Natural killer cell (primary cell): Measurements from ENCODE around the gene OCEL1. TPM values are rescaled to one million over a fixed set of nuclear protein-coding genes. Genes with fewer than 3 reads are reported as not detected.

Source experiments
- ATAC-seq, 3 donors: fragments of 150-1000 bp in 2 of 3; fragments of 200-7000 bp in 1 of 3; cut with Tn5 transposase; 1 replicate in 1 of 3; 2 replicates in 2 of 3; pipeline ENCODE4 v1.10.0; 2021; ENCODE audit warnings: mild to moderate bottlenecking in 2 of 3, moderate library complexity in 2 of 3
- DNase-seq, 2 donors: peaks; one replicate each; pipeline versions ENCODE4 v3.0.0 to v3.0.0-alpha.2; 2013 to 2021; ENCODE audit warnings: mixed read lengths in 1 of 2
- H3K27ac ChIP-seq: one replicate; pipeline ENCODE4 v1.5.1; 2013; ENCODE audit warnings: mild to moderate bottlenecking, low read length
- H3K27me3 ChIP-seq: one replicate; pipeline ENCODE4 v1.6.1; 2013; ENCODE audit warnings: low read length; ENCODE audit not compliant: control insufficient read depth, insufficient read depth
- H3K36me3 ChIP-seq: one replicate; pipeline ENCODE4 v1.6.1; 2013; ENCODE audit warnings: low read length; ENCODE audit not compliant: control insufficient read depth, insufficient read depth
- H3K4me1 ChIP-seq: one replicate; pipeline ENCODE4 v1.6.1; 2013; ENCODE audit warnings: low read length; ENCODE audit not compliant: control insufficient read depth, insufficient read depth
- H3K4me3 ChIP-seq: one replicate; pipeline ENCODE4 v1.5.1; 2013; ENCODE audit warnings: low read length
- H3K9me3 ChIP-seq: one replicate; pipeline ENCODE4 v1.6.1; 2013; ENCODE audit warnings: low read length; ENCODE audit not compliant: control insufficient read depth, insufficient read depth
- H3K27ac Mint-ChIP-seq, 2 donors: one replicate each; pipeline ENCODE4 v1.8.0; 2022; ENCODE audit warnings: mild to moderate bottlenecking in 2 of 2, mixed read lengths in 2 of 2, moderate library complexity in 1 of 2
- H3K27me3 Mint-ChIP-seq, 2 donors: one replicate each; pipeline ENCODE4 v1.8.0; 2022; ENCODE audit warnings: low read depth in 2 of 2, mixed read lengths in 2 of 2
- H3K36me3 Mint-ChIP-seq: one replicate; pipeline ENCODE4 v1.8.0; 2022; ENCODE audit warnings: mixed read lengths
- H3K4me1 Mint-ChIP-seq, 2 donors: one replicate each; pipeline ENCODE4 v1.8.0; 2022; ENCODE audit warnings: mixed read lengths in 2 of 2
- H3K4me3 Mint-ChIP-seq: one replicate; pipeline ENCODE4 v1.8.0; 2022; ENCODE audit warnings: mild to moderate bottlenecking, moderate library complexity, mixed read lengths
- H3K9me3 Mint-ChIP-seq, 2 donors: one replicate each; pipeline ENCODE4 v1.8.0; 2022; ENCODE audit warnings: mixed read lengths in 2 of 2
- CTCF ChIP-seq: fragments of 200-600 bp; IDR thresholded peaks from one replicate; pipeline ENCODE4 v1.8.0; 2022; ENCODE audit warnings: antibody characterized with exemption
- WGBS: methylation state at CpG from one replicate; pipeline ENCODE4 v1.1.7; 2013; ENCODE audit warnings: missing lambda C conversion rate; ENCODE audit not compliant: insufficient coverage; 5-methylcytosine and 5-hydroxymethylcytosine counted together
- intact Hi-C: fragments of 100-400 bp; cut with micrococcal nuclease; formaldehyde crosslinking; loops from one replicate; pipeline ENCODE4 v1.14.2; 2022
- total RNA-seq, 4 donors: library from RNA; stranded (reverse); fragments of 120-200 nt in 1 of 4; gene quantifications; one replicate each; pipeline versions ENCODE4 v1.2.3 to v1.2.4, GENCODE V29; 2013 to 2022

OCEL1 gene
- total RNA-seq, 3 donors from 2014 or later (not counting 1 experiment from before 2014, with no cell fraction given), result 28.1 to 39.1 (median 37.0) TPM

- H3K36me3 ChIP-seq, result peaks cover 77% of the 10 kb centered on the region
- DNase-seq (peak in 1 of 2 donors; percentile 42), ATAC-seq (no peak)
- no peak overlapping the region for H3K4me3 ChIP-seq
- H3K4me1 ChIP-seq, result no peaks in the 10 kb centered on the region
- H3K27me3 Mint-ChIP-seq, result no peaks in the 10 kb centered on the region
- no peaks in the 10 kb centered on the region for H3K36me3 Mint-ChIP-seq
- no peaks in the 10 kb centered on the region for H3K27me3 ChIP-seq
- intact Hi-C loops, result no loop called here
- TF ChIP-seq CTCF, result no peak
- H3K27ac Mint-ChIP-seq, result no peak overlapping the region
- WGBS, result 94% methylated on average over 9 of the region's 9 CpGs
- no peak overlapping the region for H3K4me3 Mint-ChIP-seq
- no peak overlapping the region for H3K27ac ChIP-seq
- no peaks in the 10 kb centered on the region for H3K4me1 Mint-ChIP-seq
- H3K9me3 ChIP-seq, result no peaks in the 10 kb centered on the region
- H3K9me3 Mint-ChIP-seq, result no peaks in the 10 kb centered on the region
Observed at GRCh38 chr19:17202249-17202648, 23.8 kb upstream of the OCEL1 start.

- no peaks in the 10 kb centered on the region for H3K27me3 ChIP-seq
- no peaks in the 10 kb centered on the region for H3K9me3 ChIP-seq
- no peaks in the 10 kb centered on the region for H3K9me3 Mint-ChIP-seq
- H3K36me3 ChIP-seq, result peaks cover 75% of the 10 kb centered on the region
- H3K4me3 Mint-ChIP-seq, result no peak overlapping the region
- no peak overlapping the region for H3K27ac Mint-ChIP-seq
- DNase-seq (no peak), ATAC-seq (no peak)
- H3K4me1 Mint-ChIP-seq, result no peaks in the 10 kb centered on the region
- no peaks in the 10 kb centered on the region for H3K4me1 ChIP-seq
- intact Hi-C loops, result no loop called here
- WGBS, result 95% methylated on average over 17 of the region's 17 CpGs
- no peak overlapping the region for H3K27ac ChIP-seq
- no peak overlapping the region for H3K4me3 ChIP-seq
- no peaks in the 10 kb centered on the region for H3K36me3 Mint-ChIP-seq
- H3K27me3 Mint-ChIP-seq, result no peaks in the 10 kb centered on the region
- TF ChIP-seq CTCF, result no peak
Observed at GRCh38 chr19:17202713-17203112, 23.3 kb upstream of the OCEL1 start.

- TF ChIP-seq CTCF, result peak; percentile 30
- Histone ChIP-seq H3K27me3 (no peaks in the 10 kb centered on the region), H3K36me3 (peaks cover 74% of the 10 kb centered on the region), H3K4me3 (no peak overlapping the region), H3K9me3 (no peaks in the 10 kb centered on the region), H3K4me1 (peaks cover 3% of the 10 kb centered on the region), H3K27ac (no peak overlapping the region)
- no peak overlapping the region for H3K4me3 Mint-ChIP-seq
- DNase-seq (peak; percentile 44 to 74), ATAC-seq (peak; percentile 58 to 78 (median 60))
- H3K27me3 Mint-ChIP-seq, result no peaks in the 10 kb centered on the region
- WGBS, result 92% methylated on average over 27 of the region's 27 CpGs
- H3K9me3 Mint-ChIP-seq, result no peaks in the 10 kb centered on the region
- H3K36me3 Mint-ChIP-seq, result no peaks in the 10 kb centered on the region
- intact Hi-C loops, result loop anchor here (1.0 kb wide), 1 partner anchor 77 kb away; no protein-coding TSS in a partner anchor
- peaks cover 0 to 4% of the 10 kb centered on the region in 2 donors for H3K4me1 Mint-ChIP-seq
- H3K27ac Mint-ChIP-seq, result no peak overlapping the region
Observed at GRCh38 chr19:17205237-17206140, 20.5 kb upstream of the OCEL1 start.
